H1 (cell line): ENCODE data around the gene ZBED6. TPM values are rescaled to one million over a fixed set of nuclear protein-coding genes. Genes with fewer than 3 reads are reported as not detected.

Experiments used
- CTCF ChIA-PET: fragments of 300-600 bp; sonication (Branson Sonifier 250); formaldehyde crosslinking; loops from one replicate; lab custom pipeline; 2021; ENCODE audit not compliant: partially characterized antibody; lab: Charles Lee
- POLR2A ChIA-PET: fragments of 300-600 bp; sonication (Branson Sonifier 250); formaldehyde crosslinking; loops from one replicate; lab custom pipeline; 2021; ENCODE audit warnings: inconsistent platforms; ENCODE audit not compliant: partially characterized antibody; lab: Charles Lee
- DNase-seq, 2 experiments: peaks; one replicate each; pipeline versions ENCODE4 v3.0.0 to v3.0.0-alpha.2; 2010 to 2022; ENCODE audit warnings: low spot score in 2 of 2, low read depth in 1 of 2, mixed read lengths in 1 of 2
- FAIRE-seq: peaks from 2 replicates; lab custom pipeline; 2011; peaks lifted over from hg19 to GRCh38; lab: Jason Lieb, UNC
- H2AFZ ChIP-seq: 2 replicates; pipeline ENCODE4 v1.8.1; 2012; ENCODE audit warnings: low read length, inconsistent platforms
- H2AK5ac ChIP-seq: 2 replicates; pipeline ENCODE4 v1.6.1; 2013; ENCODE audit warnings: low read depth, low read length
- H2BK120ac ChIP-seq: replicated peaks from 2 replicates; pipeline ENCODE3; 2013; ENCODE audit warnings: low read depth, low read length, inconsistent platforms
- H2BK12ac ChIP-seq: 2 replicates; pipeline ENCODE4 v1.6.1; 2013; ENCODE audit warnings: low read depth, low read length
- H2BK15ac ChIP-seq: 2 replicates; pipeline ENCODE4 v1.6.1; 2013; ENCODE audit warnings: low read length
- H2BK20ac ChIP-seq: 2 replicates; pipeline ENCODE4 v1.6.1; 2013; ENCODE audit warnings: low read length
- H2BK5ac ChIP-seq: 2 replicates; pipeline ENCODE4 v1.6.1; 2013; ENCODE audit warnings: low read depth, low read length
- H3K14ac ChIP-seq: 2 replicates; pipeline ENCODE4 v1.6.1; 2013; ENCODE audit warnings: inconsistent platforms; ENCODE audit not compliant: insufficient read length
- H3K18ac ChIP-seq: 2 replicates; pipeline ENCODE4 v1.6.1; 2013; ENCODE audit warnings: low read length; ENCODE audit errors: extremely low read depth
- H3K23ac ChIP-seq: 2 replicates; pipeline ENCODE4 v1.6.1; 2013; ENCODE audit warnings: inconsistent platforms; ENCODE audit not compliant: insufficient read length
- H3K23me2 ChIP-seq: 2 replicates; pipeline ENCODE4 v1.6.1; 2013; ENCODE audit warnings: low read depth, low read length
- H3K27ac ChIP-seq: 2 replicates; pipeline ENCODE4 v1.6.1; 2011; ENCODE audit warnings: low read depth, low read length, inconsistent platforms
- H3K27me3 ChIP-seq, 4 experiments: replicated peaks in 1 of 4; 1 replicate in 1 of 4; 2 replicates in 3 of 4; pipeline versions ENCODE4 v1.6.1 to v1.8.1; 2011 to 2013; ENCODE audit warnings: low read length in 3 of 4, mild to moderate bottlenecking in 3 of 4, inconsistent platforms in 2 of 4, mixed read lengths in 2 of 4, moderate library complexity in 1 of 4; ENCODE audit not compliant: control insufficient read depth in 3 of 4, insufficient read depth in 3 of 4; ENCODE audit errors: extremely low read depth in 1 of 4
- H3K36me3 ChIP-seq, 4 experiments: 2 replicates each; pipeline versions ENCODE4 v1.6.1 to v1.8.1; 2011 to 2013; ENCODE audit warnings: mild to moderate bottlenecking in 4 of 4, low read length in 3 of 4, moderate library complexity in 2 of 4, control low read depth in 1 of 4, inconsistent platforms in 1 of 4; ENCODE audit not compliant: insufficient read depth in 4 of 4, control insufficient read depth in 2 of 4
- H3K4ac ChIP-seq: replicated peaks from 2 replicates; pipeline ENCODE3; 2013; ENCODE audit warnings: low read length, low read depth, mixed read lengths, inconsistent platforms; ENCODE audit not compliant: insufficient read length
- H3K4me1 ChIP-seq, 4 experiments: replicated peaks in 1 of 4; 1 replicate in 1 of 4; 2 replicates in 3 of 4; pipeline versions ENCODE4 v1.6.1 to v1.8.1; 2011 to 2013; ENCODE audit warnings: low read length in 3 of 4, inconsistent platforms in 2 of 4, mixed read lengths in 1 of 4; ENCODE audit not compliant: insufficient read depth in 4 of 4, control insufficient read depth in 3 of 4
- H3K4me2 ChIP-seq, 2 experiments: 2 replicates each; pipeline versions ENCODE4 v1.6.1 to v1.8.1; 2011 to 2013; ENCODE audit warnings: low read depth in 2 of 2, low read length in 2 of 2, control low read depth in 1 of 2, inconsistent platforms in 1 of 2, mild to moderate bottlenecking in 1 of 2; ENCODE audit not compliant: insufficient read depth in 1 of 2
- H3K4me3 ChIP-seq, 4 experiments: fragments of 200-600, 300-600 bp in 1 of 4; sonication (generic), shearing (Covaris generic), sonication (Bioruptor Twin) in 1 of 4; 2 replicates each; pipeline versions ENCODE4 v1.5.1 to v1.8.1; 2011 to 2016; ENCODE audit warnings: low read length in 4 of 4, low read depth in 3 of 4, control low read depth in 2 of 4, inconsistent platforms in 2 of 4, mild to moderate bottlenecking in 2 of 4, mixed read lengths in 1 of 4, moderate library complexity in 1 of 4; ENCODE audit not compliant: insufficient read depth in 2 of 4; ENCODE audit errors: extremely low read depth in 1 of 4
- H3K56ac ChIP-seq: replicated peaks from 2 replicates; pipeline ENCODE3; 2013; ENCODE audit warnings: low read depth, mild to moderate bottlenecking, mixed read lengths, low read length, inconsistent platforms; ENCODE audit not compliant: insufficient read length
- H3K79me1 ChIP-seq: 2 replicates; pipeline ENCODE4 v1.6.1; 2013; ENCODE audit warnings: low read depth, low read length, control low read depth
- H3K79me2 ChIP-seq, 2 experiments: 2 replicates each; pipeline versions ENCODE4 v1.6.1 to v1.8.1; 2012 to 2013; ENCODE audit warnings: low read length in 2 of 2, mild to moderate bottlenecking in 2 of 2, inconsistent platforms in 1 of 2; ENCODE audit not compliant: insufficient read depth in 2 of 2, control insufficient read depth in 1 of 2
- H3K9ac ChIP-seq, 4 experiments: replicated peaks in 1 of 4; 1 replicate in 1 of 4; 2 replicates in 3 of 4; pipeline versions ENCODE4 v1.6.1 to v1.8.1; 2011 to 2013; ENCODE audit warnings: low read depth in 3 of 4, low read length in 3 of 4, control low read depth in 2 of 4, mild to moderate bottlenecking in 2 of 4, moderate library complexity in 2 of 4, inconsistent platforms in 1 of 4; ENCODE audit errors: extremely low read depth in 1 of 4
- H3K9me3 ChIP-seq, 2 experiments: 2 replicates each; pipeline versions ENCODE4 v1.6.1 to v1.8.1; 2012 to 2013; ENCODE audit warnings: mild to moderate bottlenecking in 2 of 2, moderate library complexity in 2 of 2, control low read depth in 1 of 2, inconsistent platforms in 1 of 2, low read depth in 1 of 2, low read length in 1 of 2, mixed read lengths in 1 of 2; ENCODE audit not compliant: insufficient read depth in 2 of 2
- H4K20me1 ChIP-seq, 2 experiments: replicated peaks in 1 of 2; 2 replicates each; pipeline versions ENCODE3 to v1.8.1; 2011 to 2013; ENCODE audit warnings: inconsistent platforms in 2 of 2, low read length in 2 of 2, mild to moderate bottlenecking in 1 of 2; ENCODE audit not compliant: insufficient read depth in 2 of 2, control insufficient read depth in 1 of 2
- H4K5ac ChIP-seq: 2 replicates; pipeline ENCODE4 v1.6.1; 2013; ENCODE audit warnings: low read length, low read depth, mixed read lengths, inconsistent platforms; ENCODE audit not compliant: insufficient read length
- H4K8ac ChIP-seq: 2 replicates; pipeline ENCODE4 v1.8.0; 2013; ENCODE audit warnings: mild to moderate bottlenecking, moderate library complexity, low read length, inconsistent platforms; ENCODE audit not compliant: insufficient read depth; ENCODE audit errors: extremely low read depth
- H4K91ac ChIP-seq: replicated peaks from 2 replicates; pipeline ENCODE3; 2013; ENCODE audit warnings: low read length, mixed read lengths, inconsistent platforms; ENCODE audit not compliant: insufficient read length
- ASH2L ChIP-seq: fragments of 200-600, 300-600 bp; sonication (generic); IDR thresholded peaks from one replicate; pipeline ENCODE4 v1.7.1; 2017; ENCODE audit warnings: low read length
- BRCA1 ChIP-seq: IDR thresholded peaks from 2 replicates; pipeline ENCODE4 v1.6.1; 2012; ENCODE audit warnings: low read depth, low read length, improper control_type of control experiment
- CEBPB ChIP-seq: IDR thresholded peaks from 2 replicates; pipeline ENCODE4 v1.6.1; 2012; ENCODE audit warnings: low read depth, low read length
- CHD1 ChIP-seq: IDR thresholded peaks from 2 replicates; pipeline ENCODE4 v1.6.1; 2012; ENCODE audit warnings: low read depth, low read length, improper control_type of control experiment
- EP300 ChIP-seq, 2 experiments: IDR thresholded peaks; 1 replicate in 1 of 2; 2 replicates in 1 of 2; pipeline ENCODE4 v1.6.1; 2011 to 2012; ENCODE audit warnings: low read depth in 2 of 2, low read length in 2 of 2, mild to moderate bottlenecking in 2 of 2, borderline replicate concordance in 1 of 2, inconsistent platforms in 1 of 2, moderate library complexity in 1 of 2
- GABPA ChIP-seq: IDR thresholded peaks from 2 replicates; pipeline ENCODE4 v1.6.1; 2011; ENCODE audit warnings: mild to moderate bottlenecking, low read length, moderate library complexity, borderline replicate concordance; ENCODE audit not compliant: insufficient read depth
- KDM5A ChIP-seq: fragments of 200-600 bp; IDR thresholded peaks from 2 replicates; pipeline ENCODE4 v1.7.1; 2012; ENCODE audit warnings: mild to moderate bottlenecking, low read length, inconsistent platforms, mixed read lengths
- PHF8 ChIP-seq: fragments of 200-600 bp; sonication (generic); conservative IDR thresholded peaks from 2 replicates; pipeline ENCODE4 v1.7.1; 2012; ENCODE audit warnings: low read depth, mild to moderate bottlenecking, inconsistent platforms, low read length, moderate library complexity
- RAD21 ChIP-seq, 2 experiments: IDR thresholded peaks in 1 of 2; conservative IDR thresholded peaks in 1 of 2; 2 replicates each; pipeline ENCODE4 v1.6.1; 2011; ENCODE audit warnings: low read depth in 2 of 2, low read length in 2 of 2, improper control_type of control experiment in 1 of 2, inconsistent platforms in 1 of 2, mild to moderate bottlenecking in 1 of 2, moderate library complexity in 1 of 2
- SIRT6 ChIP-seq: IDR thresholded peaks from one replicate; pipeline ENCODE4 v1.7.1; 2012; ENCODE audit warnings: low read length, inconsistent platforms
- SP1 ChIP-seq: IDR thresholded peaks from 2 replicates; pipeline ENCODE4 v1.6.1; 2011; ENCODE audit warnings: low read depth, low read length
- SP2 ChIP-seq: IDR thresholded peaks from 2 replicates; pipeline ENCODE4 v1.6.1; 2012; ENCODE audit warnings: mild to moderate bottlenecking, low read length, inconsistent platforms
- TBP ChIP-seq: IDR thresholded peaks from 2 replicates; pipeline ENCODE4 v1.6.1; 2011; ENCODE audit warnings: low read depth, low read length, improper control_type of control experiment
- USF2 ChIP-seq: IDR thresholded peaks from 2 replicates; pipeline ENCODE4 v1.6.1; 2011; ENCODE audit warnings: low read length, improper control_type of control experiment
- WGBS, 2 experiments: shearing (Covaris generic) in 1 of 2; methylation state at CpG; one replicate each; pipeline versions ENCODE4 v1.1.6 to v1.1.7; 2013 to 2015; ENCODE audit warnings: low lambda C conversion rate in 2 of 2, mixed read lengths in 2 of 2, inconsistent platforms in 1 of 2, low coverage in 1 of 2, missing lambda C conversion rate in 1 of 2; ENCODE audit not compliant: insufficient replicate concordance in 2 of 2, insufficient coverage in 1 of 2, insufficient read length in 1 of 2; ENCODE audit errors: extremely low coverage in 1 of 2, missing lambda C conversion rate in 1 of 2; 5-methylcytosine and 5-hydroxymethylcytosine counted together
- polyA plus RNA-seq, 7 experiments: library from polyadenylated mRNA; depleted of rRNA in 3 of 7; stranded (reverse) in 5 of 7; unstranded in 2 of 7; fragments of >200 nt in 5 of 7; fragments of 200-250 nt in 2 of 7; gene quantifications; 1 replicate in 5 of 7; 2 replicates in 1 of 7; 4 replicates in 1 of 7; pipeline versions ENCODE4 v1.2.1 to v1.2.3, GENCODE V29; 2011 to 2013; ENCODE audit warnings: missing spikeins in 2 of 7, mixed read lengths in 2 of 7
- total RNA-seq: library from RNA; stranded (reverse); fragmentation: NEBNext Ultra II Directional; extraction: Animal tissue kit (Norgen Biotek cat#: 25700); gene quantifications from 2 replicates; pipeline ENCODE4 v1.2.1, GENCODE V29; 2021

ZBED6 gene
- total and polyA plus RNA-seq, 2 of the 8 experiments (the other 6 are each of a cell fraction or from before 2014, with no cell fraction given) = 1.4 to 25.9 TPM

GRCh38 chr1:203843435-203843834, 48.0 kb downstream of the ZBED6 start:
- ChIA-PET POLR2A (interaction anchor here (1.3 kb wide), 1 partner anchor 100 kb away, joined by 3 read pairs; no protein-coding TSS in a partner anchor), CTCF (interaction anchor here (0.6 kb wide), 2 partner anchors 285 to 1054 kb away, joined by 3 read pairs; no protein-coding TSS in a partner anchor)
- Histone ChIP-seq H3K36me3 (peaks cover 10 to 73% (median 42%) of the 10 kb centered on the region in 4 experiments), H2AK5ac (no peak overlapping the region), H3K27me3 (no peaks in the 10 kb centered on the region), H3K23ac (no peak overlapping the region), H4K5ac (no peak overlapping the region), H3K4me3 (peak overlapping the region in 1 of 4 experiments; percentile 17; a peak in 1 of 8 replicates), H2BK20ac (no peak overlapping the region), H3K27ac (no peak overlapping the region), H2AFZ (no peak overlapping the region), H3K56ac (no peak overlapping the region), H3K4me2 (no peak overlapping the region), H2BK120ac (no peak overlapping the region), H3K18ac (no peak overlapping the region), H3K79me2 (no peaks in the 10 kb centered on the region), H3K9me3 (peaks cover 0 to 13% of the 10 kb centered on the region in 2 experiments; a peak in 2 of 4 replicates), H3K4me1 (no peaks in the 10 kb centered on the region), H4K8ac (no peak overlapping the region), H3K14ac (no peak overlapping the region), H2BK5ac (no peak overlapping the region), H2BK12ac (no peak overlapping the region), H3K4ac (no peak overlapping the region), H4K91ac (no peak overlapping the region), H4K20me1 (no peaks in the 10 kb centered on the region), H2BK15ac (no peak overlapping the region), H3K23me2 (no peaks in the 10 kb centered on the region), H3K79me1 (no peaks in the 10 kb centered on the region), H3K9ac (no peak overlapping the region)
- 88% methylated on average over 1 of the region's 1 CpG; no CpG with 5 or more reads in 1 of the 2 experiments for WGBS, 2 experiments
- TF ChIP-seq TBP (no peak), SP1 (no peak), RAD21 (IDR thresholded peaks at IDR 0.05 in 1 of 2, conservative IDR thresholded peaks at IDR 0.05 in 1 of 2; ENCODE audit: low read depth in 2 of 2, low read length in 2 of 2) (no peak), SIRT6 (no peak), CHD1 (no peak), USF2 (no peak), PHF8 (no peak), ASH2L (no peak), GABPA (no peak), BRCA1 (no peak), EP300 (IDR thresholded peaks at IDR 0.05; ENCODE audit: borderline replicate concordance in 1 of 2, low read depth in 2 of 2, low read length in 2 of 2) (no peak), KDM5A (no peak), SP2 (no peak), CEBPB (no peak)
- DNase-seq = no peak
- no peak for FAIRE-seq
